Type B pancreatic cell (in vitro differentiated cells): ENCODE results near the gene CLMN. TPM values are rescaled to one million over a fixed set of nuclear protein-coding genes. Genes with fewer than 3 reads are reported as not detected.

Source experiments
- DNase-seq: peaks from one replicate; pipeline ENCODE4 v3.0.0; 2021; ENCODE audit warnings: mixed read lengths; ENCODE audit not compliant: unreplicated experiment; ENCODE audit errors: extremely low spot score
- H3K27ac Mint-ChIP-seq: 2 replicates; pipeline ENCODE4 v1.8.0; 2021; ENCODE audit warnings: mild to moderate bottlenecking, mixed read lengths
- H3K27me3 Mint-ChIP-seq: 2 replicates; pipeline ENCODE4 v1.8.0; 2021; ENCODE audit warnings: mixed read lengths
- H3K36me3 Mint-ChIP-seq: 2 replicates; pipeline ENCODE4 v1.8.0; 2021; ENCODE audit warnings: mixed read lengths
- H3K4me1 Mint-ChIP-seq: one replicate; pipeline ENCODE4 v1.8.0; 2021; ENCODE audit warnings: mixed read lengths; ENCODE audit not compliant: unreplicated experiment
- H3K4me3 Mint-ChIP-seq: 2 replicates; pipeline ENCODE4 v1.8.0; 2021; ENCODE audit warnings: mild to moderate bottlenecking, mixed read lengths
- H3K9me3 Mint-ChIP-seq: 2 replicates; pipeline ENCODE4 v1.8.0; 2021; ENCODE audit warnings: mixed read lengths
- CTCF ChIP-seq: fragments of 200-600 bp; sonication (generic); conservative IDR thresholded peaks from 2 replicates; pipeline ENCODE4 v1.5.0; 2021; ENCODE audit warnings: antibody characterized with exemption, mild to moderate bottlenecking
- total RNA-seq: library from RNA; stranded (reverse); gene quantifications from 2 replicates; pipeline ENCODE4 v1.2.1, GENCODE V29; 2021; ENCODE audit warnings: low replicate concordance

The CLMN gene
- total RNA-seq, 1 donor from 2014 or later = 23.0 TPM

- peaks cover 7% of the 10 kb centered on the region for H3K36me3 Mint-ChIP-seq
- no peak overlapping the region for H3K4me3 Mint-ChIP-seq
- no peak for TF ChIP-seq CTCF
- H3K27me3 Mint-ChIP-seq = no peaks in the 10 kb centered on the region
- no peaks in the 10 kb centered on the region for H3K9me3 Mint-ChIP-seq
- peaks cover 40% of the 10 kb centered on the region for H3K4me1 Mint-ChIP-seq
- no peak for DNase-seq
- H3K27ac Mint-ChIP-seq = no peak overlapping the region
Observed at GRCh38 chr14:95310635-95311380, 8.9 kb downstream of the CLMN start.

- no peak for TF ChIP-seq CTCF
- no peaks in the 10 kb centered on the region for H3K27me3 Mint-ChIP-seq
- H3K4me1 Mint-ChIP-seq = peaks cover 46% of the 10 kb centered on the region
- no peak overlapping the region for H3K4me3 Mint-ChIP-seq
- no peaks in the 10 kb centered on the region for H3K9me3 Mint-ChIP-seq
- peaks cover 7% of the 10 kb centered on the region for H3K36me3 Mint-ChIP-seq
- no peak overlapping the region for H3K27ac Mint-ChIP-seq
- no peak for DNase-seq
Observed at GRCh38 chr14:95309261-95310051, 10.3 kb downstream of the CLMN start.

GRCh38 chr14:95308073-95308472 is 11.6 kb downstream of the CLMN start:
- H3K4me1 Mint-ChIP-seq = peaks cover 35% of the 10 kb centered on the region
- H3K36me3 Mint-ChIP-seq = peaks cover 7% of the 10 kb centered on the region
- H3K27ac Mint-ChIP-seq = peak overlapping the region; percentile 30
- no peak for TF ChIP-seq CTCF
- DNase-seq = no peak
- H3K4me3 Mint-ChIP-seq = peak overlapping the region; percentile 7
- no peaks in the 10 kb centered on the region for H3K9me3 Mint-ChIP-seq
- no peaks in the 10 kb centered on the region for H3K27me3 Mint-ChIP-seq

- no peak for TF ChIP-seq CTCF
- no peak for DNase-seq
- no peaks in the 10 kb centered on the region for H3K9me3 Mint-ChIP-seq
- H3K27ac Mint-ChIP-seq = peak overlapping the region; percentile 35
- H3K4me1 Mint-ChIP-seq = peaks cover 38% of the 10 kb centered on the region
- H3K36me3 Mint-ChIP-seq = peaks cover 5% of the 10 kb centered on the region
- no peaks in the 10 kb centered on the region for H3K27me3 Mint-ChIP-seq
- peak overlapping the region; percentile 23 for H3K4me3 Mint-ChIP-seq
Observed at GRCh38 chr14:95307402-95308041, 12.2 kb downstream of the CLMN start.

- Mint-ChIP-seq H3K4me1 (peaks cover 37% of the 10 kb centered on the region), H3K9me3 (no peaks in the 10 kb centered on the region), H3K27ac (no peak overlapping the region), H3K27me3 (no peaks in the 10 kb centered on the region), H3K4me3 (no peak overlapping the region), H3K36me3 (peaks cover 4% of the 10 kb centered on the region)
- DNase-seq = no peak
- TF ChIP-seq CTCF = no peak
Observed at GRCh38 chr14:95305940-95306339, 13.8 kb downstream of the CLMN start.
